Stimulated activated CD4-positive, alpha-beta T cell treated with anti-CD3 and anti-CD28 coated beads, TNF-alpha, amount 100 ng/mL, for 48 hours (primary cell): ENCODE results near the gene SBF2.
"Not testable (repeated sequence)": the region's sequence is repeated elsewhere in the genome, so short reads cannot be mapped to it uniquely, and the experiment has no call there.

Experiments used
- DNase-seq, 3 donors: peaks; one replicate each; pipeline ENCODE4 v3.0.0-alpha.2; 2020; ENCODE audit warnings: low read depth in 3 of 3

SBF2 gene

GRCh38 chr11:9900253-9900652, 393.8 kb downstream of the SBF2 start:
- not testable (repeated sequence) for DNase-seq

GRCh38 chr11:9899676-9900075, 394.3 kb downstream of the SBF2 start:
- DNase-seq, result no peak

- DNase-seq, result no peak
Measured at GRCh38 chr11:9896902-9897301, 397.1 kb downstream of the SBF2 start.

GRCh38 chr11:9895006-9895405, 399.0 kb downstream of the SBF2 start:
- DNase-seq, result no peak

- DNase-seq, result no peak
Measured at GRCh38 chr11:9893474-9893873, 400.5 kb downstream of the SBF2 start.

GRCh38 chr11:9888938-9889337, 405.1 kb downstream of the SBF2 start:
- no peak for DNase-seq

- no peak for DNase-seq
Measured at GRCh38 chr11:9887472-9887871, 406.5 kb downstream of the SBF2 start.

- DNase-seq, result no peak
Measured at GRCh38 chr11:9886595-9886994, 407.4 kb downstream of the SBF2 start.

- DNase-seq, result no peak
Measured at GRCh38 chr11:9884601-9885000, 409.4 kb downstream of the SBF2 start.

GRCh38 chr11:9880657-9881056, 413.4 kb downstream of the SBF2 start:
- DNase-seq, result no peak

GRCh38 chr11:9878936-9879335, 415.1 kb downstream of the SBF2 start:
- no peak for DNase-seq

GRCh38 chr11:9876331-9876730, 417.7 kb downstream of the SBF2 start:
- no peak for DNase-seq

- no peak for DNase-seq
Measured at GRCh38 chr11:9875862-9876261, 418.2 kb downstream of the SBF2 start.

- DNase-seq, result no peak
Measured at GRCh38 chr11:9875399-9875798, 418.6 kb downstream of the SBF2 start.

GRCh38 chr11:9874466-9874865, 419.6 kb downstream of the SBF2 start:
- DNase-seq, result no peak

- DNase-seq, result no peak
Measured at GRCh38 chr11:9868641-9869040, 425.4 kb downstream of the SBF2 start.

GRCh38 chr11:9862981-9863380, 431.0 kb downstream of the SBF2 start:
- DNase-seq, result no peak

- DNase-seq, result peak; percentile 16 to 55 (median 24)
Measured at GRCh38 chr11:9861860-9862725, 431.9 kb downstream of the SBF2 start.

- peak in 2 of 3 donors; percentile 2 to 4 for DNase-seq
Measured at GRCh38 chr11:9859554-9860305, 434.3 kb downstream of the SBF2 start.

GRCh38 chr11:9858822-9859221, 435.2 kb downstream of the SBF2 start:
- DNase-seq, result no peak

GRCh38 chr11:9858218-9858617, 435.8 kb downstream of the SBF2 start:
- no peak for DNase-seq

GRCh38 chr11:9855579-9856287, 438.3 kb downstream of the SBF2 start:
- DNase-seq, result no peak
